Neural progenitor cell (in vitro differentiated cells): ENCODE data around the gene TMEM147. TPM values are rescaled to one million over a fixed set of nuclear protein-coding genes. Genes with fewer than 3 reads are reported as not detected.

Experiments
- DNase-seq: peaks from one replicate; pipeline ENCODE4 v3.0.0-alpha.2; 2016; ENCODE audit warnings: low spot score
- H2AFZ ChIP-seq: fragments of 200-600 bp; sonication (generic); replicated peaks from 2 replicates; pipeline ENCODE4 v1.6.1; 2016; ENCODE audit warnings: antibody characterized with exemption
- H3F3A ChIP-seq: fragments of 200-600 bp; sonication (generic); 2 replicates; pipeline ENCODE4 v1.6.1; 2016; ENCODE audit warnings: antibody characterized with exemption, low read depth
- H3K27ac ChIP-seq: fragments of 200-600 bp; sonication (generic); 2 replicates; pipeline ENCODE4 v1.5.1; 2016; ENCODE audit warnings: mild to moderate bottlenecking
- H3K27me3 ChIP-seq: fragments of 200-600 bp; sonication (generic); 2 replicates; pipeline ENCODE4 v1.6.1; 2016; ENCODE audit warnings: mild to moderate bottlenecking, moderate library complexity
- H3K36me3 ChIP-seq: fragments of 200-600 bp; sonication (generic); 2 replicates; pipeline ENCODE4 v1.5.1; 2016
- H3K4me1 ChIP-seq: fragments of 200-600 bp; sonication (generic); 2 replicates; pipeline ENCODE4 v1.6.1; 2016; ENCODE audit warnings: mixed run types
- H3K4me2 ChIP-seq: fragments of 200-600 bp; sonication (generic); 2 replicates; pipeline ENCODE4 v1.6.1; 2016
- H3K4me3 ChIP-seq: fragments of 200-600 bp; sonication (generic); 2 replicates; pipeline ENCODE4 v1.5.1; 2016
- H3K79me2 ChIP-seq: fragments of 200-600 bp; sonication (generic); 2 replicates; pipeline ENCODE4 v1.6.1; 2016; ENCODE audit warnings: low read depth
- H3K9ac ChIP-seq: fragments of 200-600 bp; sonication (generic); 2 replicates; pipeline ENCODE4 v1.6.1; 2016
- H3K9me3 ChIP-seq: fragments of 200-600 bp; sonication (generic); 2 replicates; pipeline ENCODE4 v1.5.1; 2016; ENCODE audit warnings: low read depth
- H4K20me1 ChIP-seq: fragments of 200-600 bp; sonication (generic); 2 replicates; pipeline ENCODE4 v1.6.1; 2016; ENCODE audit warnings: low read depth
- H3K27ac Mint-ChIP-seq: 3 replicates; pipeline ENCODE4 v1.8.0; 2021; ENCODE audit warnings: mixed read lengths
- H3K27me3 Mint-ChIP-seq: 2 replicates; pipeline ENCODE4 v1.8.0; 2022; ENCODE audit warnings: low read depth, mild to moderate bottlenecking, inconsistent platforms, moderate library complexity, mixed read lengths; ENCODE audit not compliant: insufficient read depth
- H3K36me3 Mint-ChIP-seq: 3 replicates; pipeline ENCODE4 v1.8.0; 2021; ENCODE audit warnings: mixed read lengths
- H3K4me1 Mint-ChIP-seq: 3 replicates; pipeline ENCODE4 v1.8.0; 2021; ENCODE audit warnings: mixed read lengths
- H3K4me3 Mint-ChIP-seq: 3 replicates; pipeline ENCODE4 v1.8.0; 2021; ENCODE audit warnings: mild to moderate bottlenecking, moderate library complexity, mixed read lengths
- H3K9me3 Mint-ChIP-seq: 3 replicates; pipeline ENCODE4 v1.8.0; 2020; ENCODE audit warnings: mixed read lengths
- CTCF ChIP-seq: fragments of 200-600 bp; sonication (generic); IDR thresholded peaks from 2 replicates; pipeline ENCODE4 v1.5.1; 2017; ENCODE audit warnings: antibody characterized with exemption, mild to moderate bottlenecking
- EZH2 ChIP-seq: fragments of 200-600 bp; sonication (generic); IDR thresholded peaks from 2 replicates; pipeline ENCODE4 v1.6.1; 2017; ENCODE audit warnings: antibody characterized with exemption, mild to moderate bottlenecking, moderate library complexity
- EZH2phosphoT487 ChIP-seq: fragments of 200-600 bp; sonication (generic); IDR thresholded peaks from 2 replicates; pipeline ENCODE4 v1.6.1; 2017; ENCODE audit warnings: antibody characterized with exemption
- total RNA-seq: library from RNA; depleted of rRNA; stranded (reverse); fragments of >200 nt; gene quantifications from 2 replicates; pipeline ENCODE4 v1.2.3, GENCODE V29; 2015; ENCODE audit warnings: low replicate concordance

Gene TMEM147
- total RNA-seq, 1 donor from 2014 or later, result 57.8 TPM

GRCh38 chr19:35545855-35546381 lies 492 bp downstream of the TMEM147 start:
- peak overlapping the region; percentile 91 for H3K4me3 Mint-ChIP-seq
- H3K4me1 Mint-ChIP-seq, result peaks cover 31% of the 10 kb centered on the region
- no peak for DNase-seq
- Histone ChIP-seq H3K79me2 (peaks cover 35% of the 10 kb centered on the region), H2AFZ (peak overlapping the region; percentile 95), H3K4me2 (peak overlapping the region; percentile 96), H3K36me3 (no peaks in the 10 kb centered on the region), H3K4me3 (peak overlapping the region; percentile 82), H3K4me1 (peaks cover 11% of the 10 kb centered on the region), H3K9ac (peak overlapping the region; percentile 87), H3K27ac (no peak overlapping the region), H3F3A (no peaks in the 10 kb centered on the region), H3K9me3 (no peaks in the 10 kb centered on the region), H4K20me1 (peaks cover 18% of the 10 kb centered on the region), H3K27me3 (no peaks in the 10 kb centered on the region)
- H3K36me3 Mint-ChIP-seq, result peaks cover 6% of the 10 kb centered on the region
- H3K27ac Mint-ChIP-seq, result no peak overlapping the region
- no peaks in the 10 kb centered on the region for H3K9me3 Mint-ChIP-seq
- peaks cover 2% of the 10 kb centered on the region for H3K27me3 Mint-ChIP-seq
- TF ChIP-seq EZH2, result no peak
- TF ChIP-seq CTCF, result no peak
- no peak for TF ChIP-seq EZH2phosphoT487

DNA sequence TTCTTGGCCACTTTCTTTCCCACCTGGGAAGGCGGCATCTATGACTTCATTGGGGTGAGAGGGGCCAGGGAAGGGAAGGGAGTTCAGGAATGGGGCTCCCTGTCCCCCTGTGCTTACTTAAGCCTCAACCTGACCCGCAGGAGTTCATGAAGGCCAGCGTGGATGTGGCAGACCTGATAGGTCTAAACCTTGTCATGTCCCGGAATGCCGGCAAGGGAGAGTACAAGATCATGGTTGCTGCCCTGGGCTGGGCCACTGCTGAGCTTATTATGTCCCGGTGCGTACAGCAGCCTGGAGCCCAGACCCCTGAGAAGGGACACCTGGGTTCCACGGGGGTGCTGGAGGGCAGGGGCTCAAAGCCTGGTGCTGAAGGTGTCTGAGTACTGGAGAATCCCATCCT lies 1.1 kb downstream of the TMEM147 start:
- H3K27ac ChIP-seq, result no peak overlapping the region
- no peak overlapping the region for H3K9ac ChIP-seq
- Mint-ChIP-seq H3K4me1 (peaks cover 31% of the 10 kb centered on the region), H3K9me3 (no peaks in the 10 kb centered on the region), H3K27me3 (peaks cover 2% of the 10 kb centered on the region), H3K27ac (no peak overlapping the region), H3K4me3 (peak overlapping the region; percentile 91), H3K36me3 (peaks cover 6% of the 10 kb centered on the region)
- H3K36me3 ChIP-seq, result no peaks in the 10 kb centered on the region
- H4K20me1 ChIP-seq, result peaks cover 18% of the 10 kb centered on the region
- DNase-seq, result no peak
- H3F3A ChIP-seq, result no peaks in the 10 kb centered on the region
- no peaks in the 10 kb centered on the region for H3K9me3 ChIP-seq
- peaks cover 35% of the 10 kb centered on the region for H3K79me2 ChIP-seq
- H3K27me3 ChIP-seq, result no peaks in the 10 kb centered on the region
- H3K4me1 ChIP-seq, result peaks cover 11% of the 10 kb centered on the region
- peak overlapping the region; percentile 82 for H3K4me3 ChIP-seq
- H2AFZ ChIP-seq, result no peak overlapping the region
- H3K4me2 ChIP-seq, result peak overlapping the region; percentile 96
- TF ChIP-seq EZH2 (no peak), CTCF (no peak), EZH2phosphoT487 (no peak)

GRCh38 chr19:35549174-35549788 lies 3.9 kb downstream of the TMEM147 start:
- H3K9ac ChIP-seq, result no peak overlapping the region
- H3K4me3 Mint-ChIP-seq, result peak overlapping the region; percentile 38
- no peak overlapping the region for H3K27ac ChIP-seq
- peaks cover 6% of the 10 kb centered on the region for H3K27me3 Mint-ChIP-seq
- H3K9me3 ChIP-seq, result no peaks in the 10 kb centered on the region
- peaks cover 29% of the 10 kb centered on the region for H3K4me1 Mint-ChIP-seq
- peaks cover 27% of the 10 kb centered on the region for H3K79me2 ChIP-seq
- peaks cover 1% of the 10 kb centered on the region for H3K27me3 ChIP-seq
- H3K36me3 ChIP-seq, result no peaks in the 10 kb centered on the region
- H3K4me2 ChIP-seq, result no peak overlapping the region
- H3K9me3 Mint-ChIP-seq, result no peaks in the 10 kb centered on the region
- peak; percentile 91 for DNase-seq
- peaks cover 18% of the 10 kb centered on the region for H4K20me1 ChIP-seq
- peaks cover 3% of the 10 kb centered on the region for H3K36me3 Mint-ChIP-seq
- H2AFZ ChIP-seq, result no peak overlapping the region
- H3K27ac Mint-ChIP-seq, result peak overlapping the region; percentile 20
- TF ChIP-seq CTCF (peak; percentile 75), EZH2 (no peak), EZH2phosphoT487 (no peak)
- H3K4me3 ChIP-seq, result no peak overlapping the region
- no peaks in the 10 kb centered on the region for H3F3A ChIP-seq
- peaks cover 11% of the 10 kb centered on the region for H3K4me1 ChIP-seq
